ENCODE measurements around the gene P3H1.

P3H1 gene

GRCh38 chr1:42743317-42744147 is 23.3 kb downstream of the P3H1 start:
- DNase-seq: no peak

DNA sequence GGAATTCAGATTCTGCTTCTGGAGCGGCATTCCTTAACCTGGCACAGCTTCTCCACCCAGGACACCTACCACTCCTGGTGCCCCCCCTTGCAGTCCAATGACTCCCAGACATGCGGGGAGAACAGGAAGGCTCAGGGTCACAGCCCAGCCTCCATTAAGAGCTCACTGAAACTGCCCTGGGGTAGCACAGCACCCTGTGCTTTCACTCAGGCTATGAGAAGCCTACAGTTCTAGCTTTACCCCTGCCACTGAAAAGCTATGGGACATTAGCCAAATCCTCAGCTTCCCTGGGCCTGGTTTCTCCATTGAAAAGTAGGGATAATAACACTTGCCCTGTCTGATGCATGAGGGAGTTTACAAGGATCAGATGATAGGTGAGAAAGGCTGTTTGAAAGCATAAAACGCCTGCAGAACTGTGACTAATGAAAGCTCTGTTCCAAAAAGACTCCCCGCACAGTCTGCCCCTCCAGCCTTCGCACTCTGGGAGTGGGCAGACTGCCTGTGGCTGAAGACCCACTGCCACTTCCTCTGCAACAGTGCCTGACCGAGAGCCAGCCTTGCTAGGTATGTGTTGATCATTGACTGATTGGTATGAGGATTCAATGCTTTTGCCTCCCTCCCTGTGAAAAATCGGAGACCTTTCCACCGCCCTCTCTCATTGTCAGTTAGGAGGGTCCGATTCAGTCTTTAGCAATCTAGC is 24.1 kb downstream of the P3H1 start:
- no peak for DNase-seq

DNA sequence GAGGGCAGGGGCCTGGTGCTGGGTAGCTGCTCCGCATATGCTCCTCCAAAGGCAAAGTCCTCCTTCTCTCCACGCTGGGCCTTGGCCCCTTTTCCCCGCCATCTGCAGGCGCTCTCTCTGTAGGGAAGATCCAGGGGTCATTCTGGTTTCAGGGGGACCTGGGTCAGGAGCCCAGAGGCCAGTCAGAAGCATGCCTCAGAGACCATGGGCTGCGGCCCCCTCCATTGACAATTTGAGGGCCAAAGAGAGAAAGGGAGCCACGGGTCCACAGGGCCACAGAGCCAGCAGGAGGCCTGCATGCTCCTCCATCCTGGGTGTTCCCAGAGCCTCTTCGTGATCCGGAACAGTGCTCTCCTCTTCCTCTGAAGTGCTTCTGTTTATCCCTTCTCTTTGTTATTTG is 24.7 kb downstream of the P3H1 start:
- DNase-seq: no peak

DNA sequence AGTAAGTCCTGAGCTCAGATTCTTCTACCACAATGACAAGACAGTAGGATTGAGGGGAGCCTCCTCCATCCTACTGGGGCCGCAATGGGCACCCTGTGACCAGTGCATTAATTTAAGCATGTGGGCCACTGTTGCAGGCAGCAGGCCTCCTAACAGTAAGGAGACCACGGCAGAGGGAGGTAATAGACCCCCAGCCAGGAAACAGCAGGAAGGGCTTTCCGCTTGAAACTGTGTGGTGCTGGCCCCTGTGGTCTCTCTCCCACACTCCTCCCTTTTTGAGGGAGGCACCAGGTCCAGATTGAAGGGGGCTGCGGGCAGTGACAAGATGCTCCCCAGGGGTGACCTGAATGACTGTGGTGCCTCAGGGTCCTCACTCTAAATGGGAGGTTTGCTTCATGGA is 25.1 kb downstream of the P3H1 start:
- no peak for DNase-seq

GRCh38 chr1:42740851-42741580 is 25.8 kb downstream of the P3H1 start:
- DNase-seq: no peak

GRCh38 chr1:42739753-42740700 is 26.8 kb downstream of the P3H1 start, which contains the start of gene CLDN19:
TSS of gene CLDN19 (minus strand) at chr1:42740236. CDS start at chr1:42740063, 173 bp downstream.
- DNase-seq: no peak

DNA sequence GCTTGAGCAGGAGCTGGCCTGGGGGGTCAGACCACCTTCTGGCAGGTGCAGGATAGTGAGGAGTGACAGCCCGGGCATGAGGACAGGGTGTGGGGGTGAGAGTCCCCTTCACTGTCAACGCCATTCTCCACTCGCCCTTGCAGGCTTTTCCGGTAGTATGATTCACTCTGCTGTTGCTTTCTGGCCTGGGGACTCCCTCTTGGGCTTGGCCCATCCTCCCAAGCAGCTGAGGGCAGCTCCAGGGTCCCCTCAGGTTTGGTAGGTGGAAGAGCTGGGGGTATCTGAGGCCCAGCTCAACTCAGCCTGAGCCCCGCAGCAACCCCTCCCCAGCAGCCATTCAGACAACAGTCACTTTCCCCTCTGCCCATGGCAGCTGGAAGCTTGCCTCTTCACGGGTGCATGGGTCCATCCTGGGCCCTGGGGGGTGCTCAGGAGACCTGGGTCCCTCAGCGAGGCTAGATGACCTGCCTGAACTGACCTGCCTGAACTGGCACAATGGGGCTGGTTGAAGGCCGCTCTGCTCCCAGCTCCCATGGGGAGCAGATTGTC is 28.1 kb downstream of the P3H1 start:
- DNase-seq: no peak

- DNase-seq: no peak
These were observed 28.7 kb downstream of the P3H1 start for GRCh38 chr1:42737986-42738677.

- DNase-seq: no peak
These were observed 29.6 kb downstream of the P3H1 start for GRCh38 chr1:42737257-42737656.

DNA sequence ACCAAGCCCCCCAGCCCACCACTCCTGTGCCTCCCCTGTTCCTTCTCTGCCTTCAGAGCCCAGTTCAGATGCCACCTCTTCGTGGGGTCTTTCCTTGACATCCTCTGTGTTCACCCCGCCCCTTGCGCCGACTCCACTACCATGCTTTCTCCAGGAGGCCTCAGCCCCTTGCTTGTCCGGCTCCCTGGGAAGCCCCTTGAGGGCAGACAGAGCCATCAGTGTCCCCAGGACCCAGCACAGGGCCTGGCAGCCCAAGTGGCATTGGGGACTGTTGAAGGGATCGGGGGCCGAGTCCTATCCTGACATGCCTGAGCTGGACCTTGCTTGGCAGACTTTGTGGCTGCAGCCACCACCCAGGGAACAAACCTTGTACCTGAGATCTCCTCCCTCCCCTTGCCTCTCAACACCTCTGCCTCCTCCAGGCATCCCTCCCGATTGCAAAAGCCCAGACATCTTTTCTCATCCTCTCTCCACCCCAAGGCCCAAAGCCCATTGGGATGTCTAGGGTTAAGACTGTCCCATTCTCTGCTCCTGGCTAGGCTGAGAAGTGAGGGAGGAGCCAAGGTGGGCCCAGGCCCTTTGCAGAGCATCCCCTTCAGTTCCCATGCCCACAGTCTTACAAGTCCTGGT is 30.1 kb downstream of the P3H1 start:
- DNase-seq: no peak

DNA sequence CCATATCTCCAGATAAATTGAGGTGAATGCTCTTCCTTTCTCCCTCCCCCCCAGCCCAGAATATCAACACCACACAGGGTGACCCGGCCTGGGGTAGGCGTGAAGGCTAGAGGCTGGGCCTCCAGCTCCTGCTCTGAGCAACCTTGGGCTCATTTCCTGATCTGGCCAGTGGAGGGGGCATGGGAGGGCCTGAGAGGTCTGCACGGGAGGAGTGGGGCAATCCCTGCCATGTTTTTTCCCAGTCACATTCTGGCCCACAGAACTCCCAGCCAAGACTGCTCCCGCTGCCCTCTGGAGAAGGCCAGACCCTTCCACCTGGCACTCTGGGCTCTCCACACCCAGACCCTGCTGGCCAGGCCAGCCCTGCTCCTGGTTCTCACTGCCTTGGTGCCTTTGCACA is 30.7 kb downstream of the P3H1 start:
- DNase-seq: no peak

DNA sequence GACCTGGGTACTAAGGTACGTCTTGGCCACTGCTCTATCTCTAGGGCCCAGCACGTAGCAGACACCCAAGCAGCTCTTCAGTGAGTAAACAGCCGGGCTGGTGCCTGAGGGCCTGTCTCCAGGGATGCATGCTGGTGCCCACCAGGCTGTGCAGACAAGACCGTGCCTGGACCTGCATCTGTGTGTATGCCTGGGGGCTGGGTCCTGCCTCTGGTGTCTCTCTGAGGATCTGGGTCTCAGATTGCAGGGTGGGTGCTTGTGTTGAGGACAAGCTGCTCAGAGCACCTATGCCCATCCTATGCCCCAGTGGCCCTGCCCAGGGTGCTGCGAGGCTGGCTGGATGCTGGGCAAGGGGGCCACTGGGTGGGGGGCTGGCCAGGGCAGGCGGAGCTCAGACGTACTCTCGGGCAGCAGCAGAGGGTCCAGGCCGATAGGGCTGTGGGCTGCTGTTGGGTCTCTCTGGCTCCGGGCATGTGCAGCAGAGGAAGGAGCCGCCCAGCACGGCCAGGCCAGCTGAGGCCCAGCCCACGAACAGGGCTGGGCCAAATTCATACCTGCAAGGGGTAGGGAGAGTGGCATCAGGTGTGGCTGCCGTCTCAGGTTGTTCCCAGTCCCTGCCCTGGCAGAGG is 31.2 kb downstream of the P3H1 start:
- DNase-seq: no peak

DNA sequence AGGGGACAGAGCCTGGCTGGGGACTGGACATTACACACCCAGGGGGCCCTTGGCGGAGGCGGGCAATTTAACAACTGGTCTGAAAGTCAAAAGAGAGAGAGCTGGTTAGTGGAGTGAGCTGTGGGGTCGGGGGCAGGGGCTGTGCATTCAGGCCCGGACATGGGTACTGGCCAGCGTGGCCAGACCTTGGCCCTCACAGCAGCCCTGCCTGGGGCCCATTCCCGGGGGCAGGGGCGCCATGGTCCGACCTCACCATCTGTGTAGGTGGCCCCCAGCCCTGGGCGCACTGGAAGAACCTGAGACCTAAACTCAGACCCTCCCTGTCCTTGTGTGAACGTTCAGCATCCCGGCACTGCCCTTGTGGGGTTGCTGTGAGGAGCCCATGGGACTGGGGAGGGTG is 31.8 kb downstream of the P3H1 start:
- DNase-seq: no peak

DNA sequence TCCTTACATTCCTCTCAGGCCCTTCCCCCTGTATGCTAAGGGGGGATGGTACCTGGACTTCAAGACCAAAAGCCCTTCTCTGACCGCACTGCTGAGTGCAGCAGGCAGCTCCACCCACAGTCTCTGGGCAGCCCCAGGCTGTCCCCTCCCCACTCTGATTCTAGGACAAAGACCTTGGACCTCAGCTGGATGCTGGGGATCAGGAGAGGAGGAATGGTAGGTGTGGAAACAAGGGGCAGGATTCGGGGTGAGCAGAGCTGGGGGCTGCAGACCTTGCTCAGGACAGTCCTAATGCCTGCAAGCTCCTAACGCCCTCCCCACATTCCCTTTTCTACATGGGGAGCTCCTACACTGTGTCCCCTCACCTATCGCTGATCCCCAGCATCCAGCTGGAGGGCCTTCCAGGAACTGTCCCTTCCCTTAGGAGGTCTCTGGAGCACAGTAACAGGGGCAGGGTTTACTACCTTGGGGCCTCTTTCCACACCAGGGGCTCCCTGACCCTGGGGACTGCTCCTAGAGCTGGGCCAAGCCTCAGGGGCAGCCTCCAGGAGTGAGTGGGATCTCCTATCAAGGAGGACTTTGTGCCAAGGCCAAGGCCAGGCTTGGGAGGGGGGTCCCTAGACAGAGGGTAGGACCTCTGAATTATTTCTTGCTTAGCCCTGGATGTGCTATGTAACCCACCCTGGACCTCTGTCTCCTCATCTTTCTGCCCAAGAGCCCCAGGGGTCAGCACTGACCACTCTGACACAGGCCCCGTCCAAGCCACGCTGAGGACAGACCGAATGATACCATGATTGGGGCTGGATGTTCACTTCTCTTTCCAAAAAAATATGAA is 32.4 kb downstream of the P3H1 start:
- no peak for DNase-seq

DNA sequence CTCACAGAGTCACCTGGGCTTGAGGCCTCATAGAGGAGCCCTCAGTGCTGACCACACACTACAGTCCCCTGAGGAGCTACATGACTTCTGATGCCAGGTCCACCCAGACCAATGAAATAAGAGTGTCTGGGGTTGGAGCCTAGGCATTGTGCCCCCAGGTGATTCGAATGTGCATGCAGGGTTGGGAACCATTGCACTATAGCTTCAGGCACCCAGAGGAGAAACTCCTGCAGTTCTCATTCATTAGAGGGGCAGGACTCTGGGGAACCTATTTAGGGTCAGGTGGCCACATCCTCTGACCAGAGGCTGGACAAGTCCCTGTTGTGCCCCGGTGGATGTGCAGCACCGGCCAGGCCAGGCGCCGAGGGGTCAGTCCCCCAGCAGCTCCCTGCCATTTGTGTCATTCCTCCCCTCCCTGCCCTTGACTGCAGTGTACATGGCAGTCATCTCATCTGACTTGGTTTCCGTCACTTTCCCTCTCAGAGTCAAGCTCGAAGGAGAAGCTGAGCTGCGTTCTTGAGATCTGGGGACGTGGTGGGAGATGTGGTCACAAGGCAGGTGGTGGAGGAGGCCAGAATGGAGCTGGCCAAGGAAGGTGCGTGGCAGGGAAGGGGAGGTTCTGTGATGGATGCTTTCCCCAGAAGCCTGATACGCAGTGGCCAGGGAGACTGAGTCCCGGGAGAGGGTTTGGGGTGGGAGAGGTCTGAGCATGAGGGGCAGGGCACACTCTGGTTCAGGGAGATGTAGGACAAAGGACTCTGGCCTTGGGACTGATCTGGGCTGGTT is 33.2 kb downstream of the P3H1 start:
- no peak for DNase-seq

- no peak for DNase-seq
These were observed 34.6 kb downstream of the P3H1 start for GRCh38 chr1:42732126-42732680.

DNA sequence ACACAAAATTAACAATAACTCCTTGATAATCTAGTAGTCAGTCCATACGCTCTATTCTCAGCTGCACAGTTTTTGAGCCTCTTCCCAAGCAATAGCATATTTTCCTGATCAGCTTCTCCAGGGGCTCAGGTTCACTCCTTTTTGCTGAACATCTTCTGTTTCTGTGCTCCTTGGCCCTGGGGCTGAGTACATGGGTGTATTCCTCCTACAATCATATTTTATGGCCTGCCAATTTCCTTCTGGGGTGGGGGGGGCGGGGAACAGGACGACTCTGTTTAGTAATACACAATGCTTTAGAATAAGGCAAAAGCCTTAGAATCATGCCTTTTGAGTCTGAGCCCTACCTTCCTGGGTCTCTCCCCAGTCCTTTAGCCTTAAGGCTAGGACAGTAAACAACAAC is 35.2 kb downstream of the P3H1 start:
- DNase-seq: no peak

GRCh38 chr1:42730988-42731387 is 35.8 kb downstream of the P3H1 start:
- peak; percentile 44 for DNase-seq
